Esophagus muscularis mucosa (tissue), 3 donors: Measurements from ENCODE around the gene VWA1.
"Not testable (repeated sequence)": the region's sequence is repeated elsewhere in the genome, so short reads cannot be mapped to it uniquely, and the experiment has no call there.

Source experiments
- CTCF ChIP-seq, 3 experiments: fragments of 200-600 bp in 2 of 3; fragments of 450-650 bp in 1 of 3; sonication (generic) in 2 of 3; IDR thresholded peaks; one replicate each; pipeline ENCODE4 v1.5.1; 2017 to 2019; ENCODE audit warnings: antibody characterized with exemption in 3 of 3, mild to moderate bottlenecking in 2 of 3, moderate library complexity in 1 of 3
- EP300 ChIP-seq: sonication (generic); formaldehyde crosslinking; IDR thresholded peaks from one replicate; pipeline ENCODE4 v1.6.1; 2017; ENCODE audit warnings: antibody characterized with exemption

- TF ChIP-seq CTCF (IDR thresholded peaks at IDR 0.05); EP300: not testable (repeated sequence)
Measured at GRCh38 chr1:1476011-1476410, 40.5 kb downstream of the VWA1 start.
